22Rv1 (cell line): ENCODE results near the gene EMC10.

Experiments
- H3K27ac ChIP-seq: fragments of 450-650 bp; 2 replicates; pipeline ENCODE4 v1.5.1; 2017
- CTCF ChIP-seq: fragments of 450-650 bp; IDR thresholded peaks from 2 replicates; pipeline ENCODE4 v1.5.1; 2017; ENCODE audit warnings: mild to moderate bottlenecking
- ZFX ChIP-seq: fragments of 450-650 bp; IDR thresholded peaks from 2 replicates; pipeline ENCODE4 v1.6.1; 2017; ENCODE audit warnings: antibody characterized with exemption, borderline replicate concordance

The EMC10 gene

GRCh38 chr19:50512112-50512998 lies 36.0 kb downstream of the EMC10 start:
- TF ChIP-seq ZFX (no peak), CTCF (no peak)
- H3K27ac ChIP-seq: peak overlapping the region; percentile 67

GRCh38 chr19:50512999-50513745 lies 36.9 kb downstream of the EMC10 start:
- H3K27ac ChIP-seq: no peak overlapping the region
- no peak for TF ChIP-seq ZFX
- no peak for TF ChIP-seq CTCF

GRCh38 chr19:50513746-50514345 lies 37.5 kb downstream of the EMC10 start, which contains the start of gene ASPDH:
TSS of gene ASPDH (minus strand) at chr19:50513913. CDS start at chr19:50513823, 90 bp downstream.
- TF ChIP-seq ZFX (no peak), CTCF (no peak)
- no peak within 1 kb of the TSS for H3K27ac ChIP-seq

- no peak for TF ChIP-seq ZFX
- no peak for TF ChIP-seq CTCF
- H3K27ac ChIP-seq: no peak overlapping the region
Observed at GRCh38 chr19:50514346-50515167, 38.2 kb downstream of the EMC10 start.

GRCh38 chr19:50515168-50515561 lies 38.9 kb downstream of the EMC10 start:
- no peak overlapping the region for H3K27ac ChIP-seq
- TF ChIP-seq CTCF (no peak), ZFX (no peak)

GRCh38 chr19:50516456-50516855 lies 40.1 kb downstream of the EMC10 start:
- TF ChIP-seq CTCF (no peak), ZFX (no peak)
- H3K27ac ChIP-seq: no peak overlapping the region
